ENCODE results near the gene DOCK2. TPM values are rescaled to one million over a fixed set of nuclear protein-coding genes. Genes with fewer than 3 reads are reported as not detected.

DOCK2 gene
- total and polyA plus RNA-seq, 9 of the 15 experiments (the other 6 are each of a cell fraction or from before 2014, with no cell fraction given), result 4.5 to 42.6 (median 20.5) TPM

DNA sequence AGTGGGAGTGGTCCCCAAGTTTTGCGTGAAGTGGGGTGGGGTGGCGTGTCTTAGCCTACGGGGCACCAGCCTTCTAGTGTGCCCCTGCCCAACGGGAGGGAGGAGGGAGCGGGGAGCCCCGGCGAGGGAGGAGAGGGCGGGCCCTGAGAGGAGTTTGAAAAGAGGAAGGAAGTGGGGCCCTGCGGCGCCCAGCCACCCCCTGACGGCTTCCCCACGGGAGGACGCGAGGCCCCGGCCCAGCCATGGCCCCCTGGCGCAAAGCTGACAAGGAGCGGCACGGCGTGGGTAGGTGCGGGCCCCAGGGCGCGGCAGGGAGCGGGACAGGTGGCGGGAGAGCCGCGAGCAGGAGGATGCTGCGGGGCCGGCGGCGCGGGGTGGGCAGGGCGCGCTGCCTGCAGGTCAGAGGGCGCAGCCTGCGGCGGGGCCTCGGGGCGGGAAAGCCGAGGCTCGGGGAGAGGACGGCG is at the start of gene DOCK2 (continued):
- TF ChIP-seq, protein P1, sequence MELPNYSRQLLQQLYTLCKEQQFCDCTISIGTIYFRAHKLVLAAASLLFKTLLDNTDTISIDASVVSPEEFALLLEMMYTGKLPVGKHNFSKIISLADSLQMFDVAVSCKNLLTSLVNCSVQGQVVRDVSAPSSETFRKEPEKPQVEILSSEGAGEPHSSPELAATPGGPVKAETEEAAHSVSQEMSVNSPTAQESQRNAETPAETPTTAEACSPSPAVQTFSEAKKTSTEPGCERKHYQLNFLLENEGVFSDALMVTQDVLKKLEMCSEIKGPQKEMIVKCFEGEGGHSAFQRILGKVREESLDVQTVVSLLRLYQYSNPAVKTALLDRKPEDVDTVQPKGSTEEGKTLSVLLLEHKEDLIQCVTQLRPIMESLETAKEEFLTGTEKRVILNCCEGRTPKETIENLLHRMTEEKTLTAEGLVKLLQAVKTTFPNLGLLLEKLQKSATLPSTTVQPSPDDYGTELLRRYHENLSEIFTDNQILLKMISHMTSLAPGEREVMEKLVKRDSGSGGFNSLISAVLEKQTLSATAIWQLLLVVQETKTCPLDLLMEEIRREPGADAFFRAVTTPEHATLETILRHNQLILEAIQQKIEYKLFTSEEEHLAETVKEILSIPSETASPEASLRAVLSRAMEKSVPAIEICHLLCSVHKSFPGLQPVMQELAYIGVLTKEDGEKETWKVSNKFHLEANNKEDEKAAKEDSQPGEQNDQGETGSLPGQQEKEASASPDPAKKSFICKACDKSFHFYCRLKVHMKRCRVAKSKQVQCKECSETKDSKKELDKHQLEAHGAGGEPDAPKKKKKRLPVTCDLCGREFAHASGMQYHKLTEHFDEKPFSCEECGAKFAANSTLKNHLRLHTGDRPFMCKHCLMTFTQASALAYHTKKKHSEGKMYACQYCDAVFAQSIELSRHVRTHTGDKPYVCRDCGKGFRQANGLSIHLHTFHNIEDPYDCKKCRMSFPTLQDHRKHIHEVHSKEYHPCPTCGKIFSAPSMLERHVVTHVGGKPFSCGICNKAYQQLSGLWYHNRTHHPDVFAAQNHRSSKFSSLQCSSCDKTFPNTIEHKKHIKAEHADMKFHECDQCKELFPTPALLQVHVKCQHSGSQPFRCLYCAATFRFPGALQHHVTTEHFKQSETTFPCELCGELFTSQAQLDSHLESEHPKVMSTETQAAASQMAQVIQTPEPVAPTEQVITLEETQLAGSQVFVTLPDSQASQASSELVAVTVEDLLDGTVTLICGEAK (IDR thresholded peaks at IDR 0.05), result no peak; the same call in 1 of the 2 replicates
- TF ChIP-seq, protein P1 (CRISPR knock-in tag; IDR thresholded peaks at IDR 0.05), result no peak
- no peak for TF ChIP-seq NFIC (IDR thresholded peaks at IDR 0.05)
- TF ChIP-seq ADNP (tag; IDR thresholded peaks at IDR 0.05), result no peak
- TF ChIP-seq ZSCAN32 (CRISPR knock-in tag; IDR thresholded peaks at IDR 0.05), result no peak
- no peak for TF ChIP-seq COPS2 (conservative IDR thresholded peaks at IDR 0.05)
- TF ChIP-seq TAF15 (IDR thresholded peaks at IDR 0.05; ENCODE audit: low read depth, low read length), result no peak
- no peak for TF ChIP-seq ZNF140 (CRISPR knock-in tag; IDR thresholded peaks at IDR 0.05)
- TF ChIP-seq TRIM24 (IDR thresholded peaks at IDR 0.05), result no peak
- TF ChIP-seq L3MBTL2 (IDR thresholded peaks at IDR 0.05), result peak; percentile 89
- no peak for TF ChIP-seq ZNF274 (IDR thresholded peaks at IDR 0.05; ENCODE audit: borderline replicate concordance, low read depth, low read length)
- TF ChIP-seq PCBP2 (IDR thresholded peaks at IDR 0.05; ENCODE audit: low read depth, low read length, poor library complexity, severe bottlenecking), result no peak
- TF ChIP-seq, protein P2, sequence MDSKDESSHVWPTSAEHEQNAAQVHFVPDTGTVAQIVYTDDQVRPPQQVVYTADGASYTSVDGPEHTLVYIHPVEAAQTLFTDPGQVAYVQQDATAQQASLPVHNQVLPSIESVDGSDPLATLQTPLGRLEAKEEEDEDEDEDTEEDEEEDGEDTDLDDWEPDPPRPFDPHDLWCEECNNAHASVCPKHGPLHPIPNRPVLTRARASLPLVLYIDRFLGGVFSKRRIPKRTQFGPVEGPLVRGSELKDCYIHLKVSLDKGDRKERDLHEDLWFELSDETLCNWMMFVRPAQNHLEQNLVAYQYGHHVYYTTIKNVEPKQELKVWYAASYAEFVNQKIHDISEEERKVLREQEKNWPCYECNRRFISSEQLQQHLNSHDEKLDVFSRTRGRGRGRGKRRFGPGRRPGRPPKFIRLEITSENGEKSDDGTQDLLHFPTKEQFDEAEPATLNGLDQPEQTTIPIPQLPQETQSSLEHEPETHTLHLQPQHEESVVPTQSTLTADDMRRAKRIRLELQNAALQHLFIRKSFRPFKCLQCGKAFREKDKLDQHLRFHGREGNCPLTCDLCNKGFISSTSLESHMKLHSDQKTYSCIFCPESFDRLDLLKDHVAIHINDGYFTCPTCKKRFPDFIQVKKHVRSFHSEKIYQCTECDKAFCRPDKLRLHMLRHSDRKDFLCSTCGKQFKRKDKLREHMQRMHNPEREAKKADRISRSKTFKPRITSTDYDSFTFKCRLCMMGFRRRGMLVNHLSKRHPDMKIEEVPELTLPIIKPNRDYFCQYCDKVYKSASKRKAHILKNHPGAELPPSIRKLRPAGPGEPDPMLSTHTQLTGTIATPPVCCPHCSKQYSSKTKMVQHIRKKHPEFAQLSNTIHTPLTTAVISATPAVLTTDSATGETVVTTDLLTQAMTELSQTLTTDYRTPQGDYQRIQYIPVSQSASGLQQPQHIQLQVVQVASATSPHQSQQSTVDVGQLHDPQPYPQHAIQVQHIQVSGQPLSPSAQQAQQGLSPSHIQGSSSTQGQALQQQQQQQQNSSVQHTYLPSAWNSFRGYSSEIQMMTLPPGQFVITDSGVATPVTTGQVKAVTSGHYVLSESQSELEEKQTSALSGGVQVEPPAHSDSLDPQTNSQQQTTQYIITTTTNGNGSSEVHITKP (IDR thresholded peaks at IDR 0.05; ENCODE audit: partially characterized antibody), result no peak
- TF ChIP-seq IRF9 (tag; IDR thresholded peaks at IDR 0.05), result no peak
- TF ChIP-seq E2F3 (CRISPR knock-in tag; IDR thresholded peaks at IDR 0.05), result peak; percentile 61; the same call in 1 of the 2 replicates

Measured in K562 (cell line).